Trophoblast cell (in vitro differentiated cells and primary cell): Measurements from ENCODE around the gene SLIT3.

Source experiments
- DNase-seq, 2 donors: peaks; one replicate each; pipeline ENCODE4 v3.0.0-alpha.2; 2016
- H2AFZ ChIP-seq: 2 replicates; pipeline ENCODE4 v1.6.1; 2013; ENCODE audit warnings: low read length, moderate library complexity, mild to moderate bottlenecking; ENCODE audit not compliant: insufficient read depth, poor library complexity
- H2AK5ac ChIP-seq: 2 replicates; pipeline ENCODE4 v1.6.1; 2013; ENCODE audit warnings: mild to moderate bottlenecking, low read length
- H2BK120ac ChIP-seq: 2 replicates; pipeline ENCODE4 v1.6.1; 2013; ENCODE audit warnings: low read length, mild to moderate bottlenecking, moderate library complexity; ENCODE audit not compliant: insufficient read depth, poor library complexity
- H2BK12ac ChIP-seq: 2 replicates; pipeline ENCODE4 v1.6.1; 2013; ENCODE audit warnings: mild to moderate bottlenecking, low read length, moderate library complexity
- H2BK5ac ChIP-seq: 2 replicates; pipeline ENCODE4 v1.6.1; 2013; ENCODE audit warnings: low read length, low read depth, moderate library complexity, mild to moderate bottlenecking; ENCODE audit not compliant: poor library complexity
- H3K14ac ChIP-seq: 2 replicates; pipeline ENCODE4 v1.6.1; 2013; ENCODE audit warnings: mild to moderate bottlenecking, low read length
- H3K18ac ChIP-seq: 2 replicates; pipeline ENCODE4 v1.6.1; 2013; ENCODE audit warnings: mild to moderate bottlenecking, low read length
- H3K23ac ChIP-seq: 2 replicates; pipeline ENCODE4 v1.6.1; 2013; ENCODE audit warnings: low read length
- H3K27ac ChIP-seq: 2 replicates; pipeline ENCODE4 v1.5.1; 2013; ENCODE audit warnings: low read depth, mild to moderate bottlenecking, inconsistent platforms, low read length, moderate library complexity
- H3K27me3 ChIP-seq: 2 replicates; pipeline ENCODE4 v1.6.1; 2013; ENCODE audit warnings: inconsistent platforms, mild to moderate bottlenecking, low read length, moderate library complexity; ENCODE audit not compliant: insufficient read depth
- H3K36me3 ChIP-seq, 2 experiments: 1 replicate in 1 of 2; 2 replicates in 1 of 2; pipeline ENCODE4 v1.6.1; 2013; ENCODE audit warnings: low read length in 2 of 2, mild to moderate bottlenecking in 2 of 2, moderate library complexity in 1 of 2; ENCODE audit not compliant: insufficient read depth in 2 of 2, control insufficient read depth in 1 of 2
- H3K4ac ChIP-seq: 2 replicates; pipeline ENCODE4 v1.6.1; 2013; ENCODE audit warnings: low read depth, mild to moderate bottlenecking, low read length, moderate library complexity
- H3K4me1 ChIP-seq, 2 experiments: 1 replicate in 1 of 2; 2 replicates in 1 of 2; pipeline ENCODE4 v1.6.1; 2013; ENCODE audit warnings: low read length in 2 of 2, mild to moderate bottlenecking in 2 of 2, moderate library complexity in 1 of 2; ENCODE audit not compliant: insufficient read depth in 2 of 2, control insufficient read depth in 1 of 2
- H3K4me2 ChIP-seq: 2 replicates; pipeline ENCODE4 v1.6.1; 2013; ENCODE audit warnings: inconsistent platforms, mild to moderate bottlenecking, low read length, moderate library complexity
- H3K4me3 ChIP-seq: 2 replicates; pipeline ENCODE4 v1.5.1; 2013; ENCODE audit warnings: mild to moderate bottlenecking, low read depth, low read length, inconsistent platforms
- H3K79me1 ChIP-seq: one replicate; pipeline ENCODE4 v1.6.1; 2013; ENCODE audit warnings: low read length
- H3K79me2 ChIP-seq: 2 replicates; pipeline ENCODE4 v1.6.1; 2013; ENCODE audit warnings: low read length, mild to moderate bottlenecking; ENCODE audit not compliant: control insufficient read depth, insufficient read depth, poor library complexity
- H3K9ac ChIP-seq: 2 replicates; pipeline ENCODE4 v1.6.1; 2013; ENCODE audit warnings: mild to moderate bottlenecking, low read length
- H3K9me3 ChIP-seq: 2 replicates; pipeline ENCODE4 v1.6.1; 2013; ENCODE audit warnings: low read depth, mild to moderate bottlenecking, control low read depth, inconsistent platforms, low read length; ENCODE audit not compliant: insufficient read depth
- H4K12ac ChIP-seq: 2 replicates; pipeline ENCODE4 v1.6.1; 2013; ENCODE audit warnings: low read depth, mild to moderate bottlenecking, low read length, moderate library complexity
- H4K8ac ChIP-seq: 2 replicates; pipeline ENCODE4 v1.6.1; 2013; ENCODE audit warnings: low read depth, mild to moderate bottlenecking, low read length, moderate library complexity
- H4K91ac ChIP-seq: one replicate; pipeline ENCODE4 v1.6.1; 2013; ENCODE audit warnings: low read depth, mild to moderate bottlenecking, low read length, moderate library complexity
- WGBS: extraction: QIAGEN DNeasy Blood & Tissue Kit; methylation state at CpG from one replicate; pipeline ENCODE4 v1.1.7; 2013; ENCODE audit warnings: missing lambda C conversion rate; ENCODE audit not compliant: insufficient read length, insufficient coverage; ENCODE audit errors: extremely low coverage; 5-methylcytosine and 5-hydroxymethylcytosine counted together

Gene SLIT3

GRCh38 chr5:169162407-169162806 is 138.5 kb downstream of the SLIT3 start:
- H2BK120ac ChIP-seq = peak overlapping the region; percentile 29
- no peak overlapping the region for H3K14ac ChIP-seq
- no peak overlapping the region for H2AK5ac ChIP-seq
- no peak overlapping the region for H4K12ac ChIP-seq
- DNase-seq = no peak
- no peak overlapping the region for H3K23ac ChIP-seq
- peak overlapping the region; percentile 47 for H2BK5ac ChIP-seq
- no peak overlapping the region for H3K4me2 ChIP-seq
- no peak overlapping the region for H3K4ac ChIP-seq
- no peak overlapping the region for H3K4me3 ChIP-seq
- H4K91ac ChIP-seq = peak overlapping the region; percentile 61
- no peaks in the 10 kb centered on the region for H3K9me3 ChIP-seq
- H3K18ac ChIP-seq = peak overlapping the region; percentile 38
- H3K36me3 ChIP-seq = peaks cover 0 to 3% of the 10 kb centered on the region in 2 experiments
- no peaks in the 10 kb centered on the region for H3K27me3 ChIP-seq
- peaks cover 14% of the 10 kb centered on the region for H3K79me1 ChIP-seq
- H4K8ac ChIP-seq = no peak overlapping the region
- peak overlapping the region; percentile 53 for H3K27ac ChIP-seq
- H3K79me2 ChIP-seq = peaks cover 2% of the 10 kb centered on the region
- WGBS = no CpG with 5 or more reads among the region's 3 CpGs
- H2AFZ ChIP-seq = no peak overlapping the region
- H2BK12ac ChIP-seq = peak overlapping the region; percentile 81
- no peak overlapping the region for H3K9ac ChIP-seq
- peaks cover 28 to 35% of the 10 kb centered on the region in 2 experiments for H3K4me1 ChIP-seq

DNA sequence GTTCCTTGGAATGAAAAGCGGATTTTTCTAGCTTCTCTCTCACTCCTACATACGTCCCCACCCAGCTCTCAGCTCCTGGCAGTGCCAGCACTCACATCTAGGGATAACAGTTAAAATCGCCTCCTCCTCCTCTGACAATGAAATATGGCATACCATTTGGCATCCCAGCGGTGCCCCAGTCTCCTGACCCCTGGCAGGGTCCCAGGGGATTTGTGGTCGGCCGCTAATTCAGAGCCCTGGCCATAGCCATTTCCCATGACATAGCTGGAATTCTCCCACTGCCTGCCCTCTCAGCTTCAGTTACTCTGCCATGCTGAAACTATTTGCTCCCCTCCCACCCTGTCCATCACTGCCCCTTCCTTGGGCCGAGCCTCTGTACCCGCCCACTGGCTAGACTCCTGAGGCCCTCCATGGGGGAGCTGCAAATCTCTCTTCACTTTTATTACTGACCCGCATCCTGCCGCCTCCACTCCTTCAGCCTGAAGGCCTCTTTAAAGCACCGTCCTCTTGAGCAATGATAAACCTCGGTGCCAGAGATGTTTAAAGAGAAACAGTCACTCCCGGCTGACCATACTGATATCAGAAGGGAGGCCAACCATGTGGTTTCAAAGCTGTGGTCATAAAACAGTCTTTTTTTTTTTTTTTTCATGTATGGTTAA is 139.8 kb downstream of the SLIT3 start:
- no peak overlapping the region for H2AFZ ChIP-seq
- no peak overlapping the region for H3K4me3 ChIP-seq
- no peak overlapping the region for H2AK5ac ChIP-seq
- H3K23ac ChIP-seq = no peak overlapping the region
- H3K4me1 ChIP-seq = peaks cover 28 to 35% of the 10 kb centered on the region in 2 experiments
- H3K4ac ChIP-seq = no peak overlapping the region
- peak; percentile 64 to 67 for DNase-seq
- peak overlapping the region; percentile 31 for H4K8ac ChIP-seq
- H3K4me2 ChIP-seq = no peak overlapping the region
- no peaks in the 10 kb centered on the region for H3K9me3 ChIP-seq
- no peak overlapping the region for H3K9ac ChIP-seq
- H2BK5ac ChIP-seq = no peak overlapping the region
- peaks cover 14% of the 10 kb centered on the region for H3K79me1 ChIP-seq
- no peak overlapping the region for H4K12ac ChIP-seq
- peak overlapping the region; percentile 25 for H3K27ac ChIP-seq
- H3K36me3 ChIP-seq = peaks cover 0 to 3% of the 10 kb centered on the region in 2 experiments
- peak overlapping the region; percentile 20 for H2BK120ac ChIP-seq
- H3K14ac ChIP-seq = peak overlapping the region; percentile 8
- peaks cover 4% of the 10 kb centered on the region for H3K79me2 ChIP-seq
- H2BK12ac ChIP-seq = peak overlapping the region; percentile 1
- H4K91ac ChIP-seq = peak overlapping the region; percentile 50
- no peaks in the 10 kb centered on the region for H3K27me3 ChIP-seq
- H3K18ac ChIP-seq = peak overlapping the region; percentile 4
- WGBS = no CpG with 5 or more reads among the region's 13 CpGs

GRCh38 chr5:169160405-169160901 is 140.5 kb downstream of the SLIT3 start:
- peak overlapping the region; percentile 61 for H2BK12ac ChIP-seq
- no peak overlapping the region for H3K4me3 ChIP-seq
- DNase-seq = peak in 1 of 2 donors; percentile 23
- H3K4me2 ChIP-seq = no peak overlapping the region
- H3K4ac ChIP-seq = no peak overlapping the region
- H2BK5ac ChIP-seq = peak overlapping the region; percentile 16
- H2AFZ ChIP-seq = no peak overlapping the region
- no peak overlapping the region for H3K9ac ChIP-seq
- H4K91ac ChIP-seq = peak overlapping the region; percentile 50
- H3K18ac ChIP-seq = peak overlapping the region; percentile 4
- peak overlapping the region; percentile 8 for H3K14ac ChIP-seq
- H3K9me3 ChIP-seq = no peaks in the 10 kb centered on the region
- H3K4me1 ChIP-seq = peaks cover 28 to 38% of the 10 kb centered on the region in 2 experiments
- no peak overlapping the region for H3K23ac ChIP-seq
- H2AK5ac ChIP-seq = peak overlapping the region; percentile 41
- H3K79me2 ChIP-seq = peaks cover 6% of the 10 kb centered on the region
- WGBS = no CpG with 5 or more reads among the region's 6 CpGs
- H3K27ac ChIP-seq = peak overlapping the region; percentile 25
- H2BK120ac ChIP-seq = peak overlapping the region; percentile 20
- no peaks in the 10 kb centered on the region for H3K27me3 ChIP-seq
- peak overlapping the region; percentile 7 for H4K8ac ChIP-seq
- no peak overlapping the region for H4K12ac ChIP-seq
- peaks cover 0 to 3% of the 10 kb centered on the region in 2 experiments for H3K36me3 ChIP-seq
- H3K79me1 ChIP-seq = peaks cover 14% of the 10 kb centered on the region

GRCh38 chr5:169158764-169159163 is 142.2 kb downstream of the SLIT3 start:
- Histone ChIP-seq H2AK5ac (no peak overlapping the region), H4K8ac (no peak overlapping the region), H3K4me1 (peaks cover 27 to 35% of the 10 kb centered on the region in 2 experiments), H4K91ac (no peak overlapping the region), H3K27me3 (no peaks in the 10 kb centered on the region), H3K14ac (no peak overlapping the region), H3K79me2 (peaks cover 9% of the 10 kb centered on the region), H2AFZ (no peak overlapping the region), H3K18ac (no peak overlapping the region), H3K23ac (no peak overlapping the region), H3K4me3 (no peak overlapping the region), H4K12ac (no peak overlapping the region), H3K9me3 (no peaks in the 10 kb centered on the region), H2BK12ac (no peak overlapping the region), H3K27ac (no peak overlapping the region), H3K9ac (no peak overlapping the region), H3K4ac (no peak overlapping the region), H3K4me2 (no peak overlapping the region), H2BK120ac (no peak overlapping the region), H3K79me1 (peaks cover 19% of the 10 kb centered on the region), H3K36me3 (peaks cover 0 to 3% of the 10 kb centered on the region in 2 experiments), H2BK5ac (no peak overlapping the region)
- no peak for DNase-seq
- WGBS = no CpG with 5 or more reads among the region's 4 CpGs
